ENCODE results near the gene ANG. TPM values are rescaled to one million over a fixed set of nuclear protein-coding genes. Genes with fewer than 3 reads are reported as not detected.

The ANG gene
- total and polyA plus RNA-seq, 2 of the 8 experiments (the other 6 are each of a cell fraction or from before 2014, with no cell fraction given), result 2.2 to 4.6 TPM

GRCh38 chr14:20652996-20653975 is 35.3 kb upstream of the ANG start (continued):
- TF ChIP-seq USF2 (IDR thresholded peaks at IDR 0.05; ENCODE audit: low read length) (no peak), SIN3A (conservative IDR thresholded peaks at IDR 0.05 in 1 of 2, IDR thresholded peaks at IDR 0.05 in 1 of 2; ENCODE audit: low read depth in 1 of 2, low read length in 2 of 2) (peak; percentile 29 to 80; a peak in 1 of 4 replicates), SAP30 (IDR thresholded peaks at IDR 0.05; ENCODE audit: insufficient read depth, insufficient replicate concordance, low read length) (peak; percentile 55), KDM4A (IDR thresholded peaks at IDR 0.05; ENCODE audit: low read depth, low read length, severe bottlenecking) (peak; percentile 49), NRF1 (IDR thresholded peaks at IDR 0.05; ENCODE audit: low read depth, low read length) (no peak; the same call in 1 of the 2 replicates), ZNF274 (IDR thresholded peaks at IDR 0.05; ENCODE audit: borderline replicate concordance, extremely low read depth, low read length) (no peak), KDM5A (IDR thresholded peaks at IDR 0.05; ENCODE audit: low read length) (no peak), PHF8 (conservative IDR thresholded peaks at IDR 0.05; ENCODE audit: low read depth, low read length) (0 out of 2 replicates have a peak, but pooled peaks have one; percentile 18), ASH2L (IDR thresholded peaks at IDR 0.05; ENCODE audit: low read length) (peak; percentile 99), BRCA1 (IDR thresholded peaks at IDR 0.05; ENCODE audit: low read depth, low read length) (no peak), CEBPB (IDR thresholded peaks at IDR 0.05; ENCODE audit: low read depth, low read length) (peak; percentile 72), TAF1 (IDR thresholded peaks at IDR 0.05; ENCODE audit: low read depth, low read length) (no peak), FOSL1 (IDR thresholded peaks at IDR 0.05; ENCODE audit: insufficient read depth, low read depth, low read length) (no peak), E2F6 (IDR thresholded peaks at IDR 0.05) (no peak), HDAC6 (IDR thresholded peaks at IDR 0.05; ENCODE audit: low read depth, low read length) (no peak), TCF12 (IDR thresholded peaks at IDR 0.05; ENCODE audit: low read depth, low read length) (0 out of 2 replicates have a peak, but pooled peaks have one; percentile 59), TBP (IDR thresholded peaks at IDR 0.05; ENCODE audit: low read depth, low read length) (peak; percentile 100), CHD1 (IDR thresholded peaks at IDR 0.05; ENCODE audit: low read depth, low read length) (no peak), SUZ12 (IDR thresholded peaks at IDR 0.05; ENCODE audit: low read length) (no peak), SP1 (IDR thresholded peaks at IDR 0.05; ENCODE audit: low read depth, low read length) (no peak), RXRA (IDR thresholded peaks at IDR 0.05; ENCODE audit: insufficient read depth, low read depth, low read length) (no peak), EGR1 (IDR thresholded peaks at IDR 0.05; ENCODE audit: borderline replicate concordance, low read depth, low read length) (no peak)
